Adrenal gland (tissue), 5 donors: Measurements from ENCODE around the gene URI1.

Experiments
- CTCF ChIP-seq, 6 experiments: fragments of 450-650 bp in 4 of 6; fragments of 200-600 bp in 2 of 6; sonication (generic) in 1 of 6; IDR thresholded peaks; 1 replicate in 5 of 6; 2 replicates in 1 of 6; pipeline versions ENCODE4 v1.5.1 to v1.8.0; 2016 to 2021; ENCODE audit warnings: antibody characterized with exemption in 6 of 6, mild to moderate bottlenecking in 2 of 6, moderate library complexity in 1 of 6
- POLR2A ChIP-seq, 2 donors: fragments of 450-650 bp; IDR thresholded peaks; one replicate each; pipeline ENCODE4 v1.6.1; 2017; ENCODE audit warnings: antibody characterized with exemption in 2 of 2, mild to moderate bottlenecking in 2 of 2, moderate library complexity in 1 of 2
- donor health status: DM: no; HTN: no; CAD: no.

- no peak for TF ChIP-seq CTCF (IDR thresholded peaks at IDR 0.05)
- no peak for TF ChIP-seq POLR2A (IDR thresholded peaks at IDR 0.05)
These were observed 13.2 kb upstream of the URI1 start for GRCh38 chr19:29928831-29929230.
